ENCODE measurements around the gene ODAM.

ODAM gene

DNA sequence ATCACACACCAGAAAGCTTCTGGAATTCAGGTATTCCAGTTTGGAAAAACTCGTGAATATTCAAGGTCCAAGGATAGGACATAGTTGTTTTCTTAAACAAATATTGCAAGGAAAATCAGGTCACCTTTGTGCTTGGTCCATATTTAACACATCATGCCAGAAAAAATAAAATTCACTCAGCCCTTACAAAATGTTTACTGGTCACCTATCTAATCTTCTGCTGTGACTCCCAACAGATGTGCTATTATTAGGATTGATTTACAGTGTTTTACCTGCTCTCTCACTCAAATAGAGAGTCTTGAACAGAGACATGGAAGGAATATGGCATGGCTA, 56.4 kb downstream of the ODAM start:
- DNase-seq (ENCODE audit: low read depth, low spot score): no peak
- Histone ChIP-seq H3K27ac (ENCODE audit: low read length) (no peak overlapping the region), H3K4me3 (ENCODE audit: low read length) (no peak overlapping the region), H3K36me3 (ENCODE audit: control insufficient read depth, insufficient read depth, low read length) (no peaks in the 10 kb centered on the region), H3K27me3 (ENCODE audit: control insufficient read depth, insufficient read depth, low read length) (no peaks in the 10 kb centered on the region), H3K9me3 (ENCODE audit: control insufficient read depth, insufficient read depth, low read length) (no peaks in the 10 kb centered on the region), H3K4me1 (ENCODE audit: control insufficient read depth, insufficient read depth, low read length) (no peaks in the 10 kb centered on the region)
- no CpG with 5 or more reads among the region's 1 CpG for WGBS (ENCODE audit: insufficient coverage, insufficient read length)
